Measurements from ENCODE around the gene SPPL2C.

- TF ChIP-seq CTCF (IDR thresholded peaks at IDR 0.05), result no peak
- no peak for TF ChIP-seq POLR2A (IDR thresholded peaks at IDR 0.05)
Measured at GRCh38 chr17:45818699-45819098, 26.0 kb upstream of the SPPL2C start.

Measured in Peyer's patch (tissue), 4 donors.